Heart right ventricle (tissue), 16 donors: ENCODE data around the gene CPNE7. TPM values are rescaled to one million over a fixed set of nuclear protein-coding genes. Genes with fewer than 3 reads are reported as not detected.
"Not testable (repeated sequence)": the region's sequence is repeated elsewhere in the genome, so short reads cannot be mapped to it uniquely, and the experiment has no call there.

Experiments
- ATAC-seq, 8 donors: fragments of 200-7000 bp; cut with Tn5 transposase; one replicate each; pipeline ENCODE4 v1.9.1; 2020; ENCODE audit warnings: mild to moderate bottlenecking in 8 of 8, moderate library complexity in 8 of 8, moderate number of reproducible peaks in 1 of 8
- DNase-seq, 2 donors: peaks; one replicate each; pipeline ENCODE4 v3.0.0-alpha.2; 2020
- H3K27ac ChIP-seq, 10 donors: fragments of 200-600 bp; sonication (generic) in 2 of 10; one replicate each; pipeline versions ENCODE4 v1.5.0 to v1.8.0; 2020 to 2022; ENCODE audit warnings: mild to moderate bottlenecking in 3 of 10
- H3K27me3 ChIP-seq, 7 donors: fragments of 200-600 bp; one replicate each; pipeline ENCODE4 v1.8.0; 2021 to 2022; ENCODE audit warnings: mild to moderate bottlenecking in 2 of 7
- H3K36me3 ChIP-seq, 9 donors: fragments of 200-600 bp; sonication (generic) in 1 of 9; one replicate each; pipeline versions ENCODE4 v1.5.0 to v1.8.0; 2020 to 2022; ENCODE audit warnings: mild to moderate bottlenecking in 2 of 9
- H3K4me1 ChIP-seq, 9 donors: fragments of 200-600 bp; sonication (generic) in 1 of 9; one replicate each; pipeline versions ENCODE4 v1.5.0 to v1.8.0; 2020 to 2022; ENCODE audit warnings: mild to moderate bottlenecking in 4 of 9
- H3K4me3 ChIP-seq, 10 donors: fragments of 200-600 bp; sonication (generic) in 2 of 10; one replicate each; pipeline versions ENCODE4 v1.5.0 to v1.8.0; 2020 to 2022; ENCODE audit warnings: mild to moderate bottlenecking in 7 of 10, moderate library complexity in 2 of 10
- H3K9me3 ChIP-seq, 11 donors: fragments of 200-600 bp in 10 of 11; sonication (generic) in 2 of 11; one replicate each; pipeline versions ENCODE4 v1.5.0 to v1.8.0; 2013 to 2022; ENCODE audit warnings: mild to moderate bottlenecking in 2 of 11, control low read depth in 1 of 11, moderate library complexity in 1 of 11
- WGBS, 2 donors: extraction: QIAGEN DNeasy Blood & Tissue Kit; methylation state at CpG; one replicate each; pipeline ENCODE4 v1.1.7; 2013; ENCODE audit warnings: inconsistent platforms in 1 of 2; 5-methylcytosine and 5-hydroxymethylcytosine counted together
- intact Hi-C, 10 donors: fragments of 100-400 bp; cut with DNase I; formaldehyde crosslinking; loops; one replicate each; pipeline versions ENCODE4 v1.11.1 to v1.14.2; 2022
- polyA plus RNA-seq, 2 donors: library from polyadenylated mRNA; stranded (reverse); fragments of 200-250 nt; gene quantifications; one replicate each; pipeline ENCODE4 v1.2.3, GENCODE V29; 2013
- total RNA-seq, 10 donors: library from RNA; stranded (reverse); fragmentation: NEBNext Ultra II Directional in 3 of 10; extraction: Animal tissue kit (Norgen Biotek cat#: 25700) in 3 of 10; gene quantifications; one replicate each; pipeline versions ENCODE4 v1.2.1 to v1.2.4, GENCODE V29; 2021 to 2023
- TF ChIP-seq, protein P1 (sequence below), 9 donors: fragments of 200-600 bp; sonication (generic) in 2 of 9; IDR thresholded peaks; one replicate each; pipeline versions ENCODE4 v1.5.0 to v1.8.0; 2021 to 2022; ENCODE audit warnings: antibody characterized with exemption in 9 of 9, mild to moderate bottlenecking in 5 of 9, moderate library complexity in 1 of 9
- donor health status: Arrhythmogenic right ventricular cardiomyopathy.
- donor health status: ischemic (EF 13 %, LVEDD 7.1; RV severe dilation, severe dysfunction).
- donor health status: healthy with polysubstance abuse.
- donor health status: DM: no; HTN: yes; CAD: no.
- donor health status: DM: no; HTN: no; CAD: no.
- donor health status: ischemic (EF 25% LVEDD 6.9; RV normal size, moderate dysfunction).
- donor health status: ischemic (EF 25% LVEDD 5.7; RV mildly dilated, moderate dysfunction).
- donor health status: healthy.
- donor health status: DM: yes; HTN: yes; CAD: no.
- donor health status: Ischemic cardiomyopathy.
- donor health status: ischemic (EF 35%, LVEDD 5.7; RV mildly dilated, moderate dysfunction).
- donor health status: nonischemic (EF 11% LVEDD 7.7; RV severe dilation, severe dysfunction).
- donor health status: DM: yes; HTN: yes; CAD: no.
- donor health status: PGD.
- donor health status: ischemic (EF 29% LVEDD 5.4; RV normal size, mild dysfunction).
- donor health status: nonischemic (EF 23%, LVEDD 6.1; RV moderate dilation, normal function).

The CPNE7 gene
- total and polyA plus RNA-seq, 12 donors, result 0.16 to 0.33 TPM; not detected in 10

DNA sequence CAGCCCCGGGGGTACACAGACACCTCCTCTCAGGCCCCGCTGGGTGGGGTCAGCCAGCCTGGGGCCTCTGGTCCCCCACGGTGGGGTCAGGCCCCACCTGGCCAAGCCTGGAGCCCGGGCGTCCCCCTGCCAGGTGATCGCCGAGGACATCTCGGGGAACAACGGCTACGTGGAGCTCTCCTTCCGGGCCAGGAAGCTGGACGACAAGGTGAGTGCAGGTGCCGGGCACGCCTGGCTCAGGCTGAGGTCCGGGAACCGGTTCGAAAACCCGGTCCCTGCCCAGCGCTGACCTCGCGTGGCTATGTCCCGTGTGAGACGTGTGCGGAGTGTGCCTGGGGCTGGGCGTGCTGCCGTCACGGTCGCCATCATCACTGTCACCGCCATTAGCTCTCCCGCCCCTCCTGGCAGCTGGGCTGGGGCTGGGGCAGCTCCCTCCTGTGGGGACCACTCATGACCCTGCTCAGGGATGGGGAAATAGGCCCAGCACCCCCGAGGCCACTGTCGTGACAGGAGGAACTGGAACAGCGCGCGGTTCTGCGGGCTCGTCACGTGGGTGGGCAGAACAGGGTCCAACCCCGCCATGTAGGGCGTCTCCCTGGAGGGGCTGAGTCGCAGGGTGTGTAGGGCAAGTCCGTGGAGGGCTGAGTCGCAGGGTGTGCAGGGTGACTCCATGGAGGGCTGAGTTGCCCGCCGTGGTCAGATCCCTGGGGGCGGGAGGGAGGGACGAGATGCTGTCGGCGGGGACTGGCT is 8.5 kb downstream of the CPNE7 start:
- DNase-seq (no peak), ATAC-seq (peak in 1 of 8 donors; percentile 8)
- 90 to 92% methylated on average over 49 of the region's 49 CpGs for WGBS, 2 donors
- Histone ChIP-seq H3K4me3 (no peak overlapping the region), H3K27ac (no peak overlapping the region), H3K4me1 (peaks cover 0 to 13% (median 8%) of the 10 kb centered on the region in 9 donors), H3K9me3 (no peaks in the 10 kb centered on the region), H3K36me3 (no peaks in the 10 kb centered on the region), H3K27me3 (no peaks in the 10 kb centered on the region)
- intact Hi-C loops, result loop anchor here in 1 of 10 donors (5.0 kb wide), 1 partner anchor 48 kb away; no protein-coding TSS in a partner anchor
- TF ChIP-seq, protein P1, sequence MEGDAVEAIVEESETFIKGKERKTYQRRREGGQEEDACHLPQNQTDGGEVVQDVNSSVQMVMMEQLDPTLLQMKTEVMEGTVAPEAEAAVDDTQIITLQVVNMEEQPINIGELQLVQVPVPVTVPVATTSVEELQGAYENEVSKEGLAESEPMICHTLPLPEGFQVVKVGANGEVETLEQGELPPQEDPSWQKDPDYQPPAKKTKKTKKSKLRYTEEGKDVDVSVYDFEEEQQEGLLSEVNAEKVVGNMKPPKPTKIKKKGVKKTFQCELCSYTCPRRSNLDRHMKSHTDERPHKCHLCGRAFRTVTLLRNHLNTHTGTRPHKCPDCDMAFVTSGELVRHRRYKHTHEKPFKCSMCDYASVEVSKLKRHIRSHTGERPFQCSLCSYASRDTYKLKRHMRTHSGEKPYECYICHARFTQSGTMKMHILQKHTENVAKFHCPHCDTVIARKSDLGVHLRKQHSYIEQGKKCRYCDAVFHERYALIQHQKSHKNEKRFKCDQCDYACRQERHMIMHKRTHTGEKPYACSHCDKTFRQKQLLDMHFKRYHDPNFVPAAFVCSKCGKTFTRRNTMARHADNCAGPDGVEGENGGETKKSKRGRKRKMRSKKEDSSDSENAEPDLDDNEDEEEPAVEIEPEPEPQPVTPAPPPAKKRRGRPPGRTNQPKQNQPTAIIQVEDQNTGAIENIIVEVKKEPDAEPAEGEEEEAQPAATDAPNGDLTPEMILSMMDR (IDR thresholded peaks at IDR 0.05), result no peak

DNA sequence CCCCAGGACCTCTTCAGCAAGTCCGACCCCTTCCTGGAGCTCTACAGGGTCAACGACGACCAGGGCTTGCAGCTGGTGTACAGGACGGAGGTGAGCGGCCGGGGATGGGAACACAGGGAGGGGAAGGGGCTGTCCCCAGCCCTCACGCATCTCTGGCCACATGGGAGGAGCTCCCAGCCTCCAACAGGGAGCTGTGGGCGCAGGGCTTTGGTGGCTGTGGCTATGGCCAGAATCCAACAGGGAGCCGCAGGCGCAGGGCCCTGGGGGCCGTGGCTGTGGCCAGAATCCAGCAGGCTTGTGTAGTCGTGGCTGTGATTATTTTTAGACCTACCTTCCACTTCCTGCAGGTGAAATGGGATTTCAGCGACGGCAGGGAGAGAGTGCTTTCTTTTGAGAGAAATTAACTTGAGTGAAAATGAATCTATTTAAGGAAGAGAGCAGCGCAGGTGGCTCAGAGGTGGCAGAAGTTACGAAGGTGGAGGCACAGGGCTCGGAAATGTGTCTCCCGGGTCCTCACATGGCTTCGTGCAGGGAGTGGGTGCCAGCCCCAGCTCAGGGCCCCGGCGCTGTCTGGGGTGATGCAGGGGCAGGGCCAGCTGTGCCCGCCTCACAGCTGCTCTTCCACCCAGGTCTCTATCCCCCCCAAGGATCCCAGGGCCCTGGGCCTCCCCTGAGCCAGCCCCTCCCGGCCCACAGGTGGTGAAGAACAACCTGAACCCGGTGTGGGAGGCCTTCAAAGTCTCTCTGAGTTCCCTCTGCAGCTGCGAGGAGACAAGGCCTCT is 9.4 kb downstream of the CPNE7 start:
- ATAC-seq (no peak), DNase-seq (no peak)
- Histone ChIP-seq H3K4me1 (peaks cover 0 to 13% (median 8%) of the 10 kb centered on the region in 9 donors), H3K9me3 (no peaks in the 10 kb centered on the region), H3K4me3 (no peak overlapping the region), H3K27me3 (no peaks in the 10 kb centered on the region), H3K27ac (no peak overlapping the region), H3K36me3 (no peaks in the 10 kb centered on the region)
- TF ChIP-seq, protein P1 (IDR thresholded peaks at IDR 0.05), result no peak
- WGBS, 2 donors, result 59 to 60% methylated on average over 25 of the region's 25 CpGs
- intact Hi-C loops, result loop anchor here in 1 of 10 donors (5.0 kb wide), 1 partner anchor 47 kb away; no protein-coding TSS in a partner anchor

DNA sequence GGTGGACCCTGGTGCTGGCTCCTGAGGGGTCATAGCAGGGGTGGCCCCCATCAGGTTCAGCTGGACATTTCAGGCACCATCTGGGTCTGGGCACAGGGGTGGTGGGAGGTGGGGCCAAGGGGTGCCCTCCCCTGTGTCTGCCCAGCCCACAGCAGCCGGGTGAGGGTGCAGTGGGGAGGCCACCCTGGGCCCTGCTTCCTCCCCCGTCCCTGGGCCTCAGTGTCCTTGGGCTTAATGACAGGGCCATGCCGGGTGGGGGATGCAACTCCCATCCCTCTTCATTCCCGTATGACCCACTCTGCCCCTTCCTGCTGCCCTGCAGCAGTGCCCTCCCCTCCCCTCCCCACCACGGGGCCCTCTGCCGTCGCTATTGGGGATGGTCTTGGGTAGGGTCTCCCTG is 10.7 kb downstream of the CPNE7 start:
- intact Hi-C loops, result no loop called here
- WGBS, 2 donors, result 73 to 79% methylated on average over 6 to 7 of the region's 7 CpGs
- TF ChIP-seq, protein P1 (IDR thresholded peaks at IDR 0.05), result no peak
- H3K27ac ChIP-seq, result no peak overlapping the region
- DNase-seq, result no peak
- no peaks in the 10 kb centered on the region for H3K27me3 ChIP-seq
- peaks cover 0 to 13% (median 8%) of the 10 kb centered on the region in 9 donors for H3K4me1 ChIP-seq
- peak in 1 of 8 donors; percentile 11 for ATAC-seq
- H3K9me3 ChIP-seq, result no peaks in the 10 kb centered on the region
- H3K4me3 ChIP-seq, result no peak overlapping the region
- H3K36me3 ChIP-seq, result no peaks in the 10 kb centered on the region

GRCh38 chr16:89586853-89587252 is 11.3 kb downstream of the CPNE7 start:
- Histone ChIP-seq H3K27me3 (no peaks in the 10 kb centered on the region), H3K36me3 (no peaks in the 10 kb centered on the region), H3K4me3 (no peak overlapping the region), H3K27ac (no peak overlapping the region), H3K9me3 (no peaks in the 10 kb centered on the region), H3K4me1 (peaks cover 0 to 11% (median 8%) of the 10 kb centered on the region in 9 donors)
- TF ChIP-seq, protein P1 (IDR thresholded peaks at IDR 0.05), result no peak
- intact Hi-C loops, result no loop called here
- DNase-seq (no peak), ATAC-seq (no peak)
- 64 to 73% methylated on average over 11 to 21 of the region's 25 CpGs for WGBS, 2 donors

GRCh38 chr16:89587676-89588075 is 12.1 kb downstream of the CPNE7 start:
- H3K27me3 ChIP-seq, H3K36me3 ChIP-seq, ATAC-seq, H3K4me3 ChIP-seq, H3K9me3 ChIP-seq, H3K27ac ChIP-seq, DNase-seq, H3K4me1 ChIP-seq, intact Hi-C loops: not testable (repeated sequence)
- 96% methylated on average over 18 to 20 of the region's 36 CpGs for WGBS, 2 donors
